GM21360 (cell line): ENCODE data around the gene TLR7.

Experiments
- ATAC-seq: cut with Tn5 transposase; IDR thresholded peaks from one replicate; pipeline ENCODE4 v1.9.1; 2021; ENCODE audit warnings: mild to moderate bottlenecking, moderate library complexity; ENCODE audit not compliant: unreplicated experiment

Gene TLR7

DNA sequence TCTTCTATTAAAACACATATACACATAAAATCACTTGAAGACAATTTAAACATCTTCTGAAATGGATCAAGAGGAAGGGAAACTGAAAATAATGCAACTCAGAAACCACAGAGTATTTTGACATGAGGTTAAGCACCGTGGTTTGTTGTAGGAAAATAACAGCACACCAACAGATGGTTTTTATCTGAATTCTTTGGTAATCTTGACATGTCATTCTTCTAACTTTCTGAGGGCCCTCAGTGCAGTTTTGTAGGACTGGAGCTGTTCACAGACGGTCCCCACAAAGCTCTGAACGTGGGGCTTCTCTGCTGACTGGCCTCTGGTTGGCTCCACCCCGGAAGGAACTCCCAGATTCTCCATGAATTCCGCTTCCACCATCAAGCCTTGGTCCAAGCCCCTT is 23.6 kb downstream of the TLR7 start:
- peak; percentile 60 for ATAC-seq

DNA sequence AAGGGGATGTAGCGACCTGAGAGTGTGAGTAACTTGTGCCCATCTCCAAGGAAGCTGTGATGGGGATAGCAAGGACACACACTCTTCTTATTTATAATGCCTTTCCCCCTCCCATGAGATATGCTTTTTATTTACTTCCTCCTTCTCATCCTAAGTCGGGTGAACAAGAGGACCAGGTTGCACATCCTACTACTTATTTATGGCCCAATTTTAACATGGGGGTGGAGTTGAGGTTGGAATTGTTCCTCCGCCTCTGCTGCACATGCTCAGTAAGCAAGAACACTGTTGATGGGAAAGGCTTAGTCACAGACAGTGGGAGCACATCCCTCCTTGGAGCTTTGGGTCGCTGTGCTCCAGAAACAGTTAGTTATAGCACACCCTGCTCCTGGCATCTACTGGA is 24.3 kb downstream of the TLR7 start:
- no peak for ATAC-seq

DNA sequence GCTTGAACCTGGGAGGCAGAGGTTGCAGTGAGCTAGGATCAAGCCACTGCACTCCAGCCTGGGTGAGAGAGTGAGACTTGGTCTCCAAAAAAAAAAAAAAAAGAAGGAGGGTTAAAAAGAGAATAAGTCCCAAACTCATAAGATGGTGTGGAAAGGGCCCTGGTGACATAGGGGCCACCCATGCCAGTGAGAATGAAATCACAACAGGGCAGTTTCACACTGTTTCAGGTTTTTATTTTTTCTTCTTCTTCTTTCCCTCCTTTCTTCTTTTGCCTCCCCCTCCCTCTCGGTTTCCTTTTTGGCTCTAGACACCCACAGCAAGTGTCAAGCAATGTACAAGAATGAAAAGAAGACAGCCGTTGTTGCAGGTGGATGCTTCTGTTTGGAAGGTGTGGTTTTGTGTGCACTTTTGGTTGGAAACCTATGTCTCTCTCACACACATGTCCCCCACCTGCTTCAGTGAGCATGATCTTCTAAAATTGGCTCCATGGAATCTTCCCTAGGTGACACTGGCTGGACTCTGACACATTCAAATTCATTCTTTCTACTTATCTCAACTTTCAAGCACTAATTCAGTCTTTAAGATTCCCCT is 25.1 kb downstream of the TLR7 start:
- peak; percentile 60 for ATAC-seq

DNA sequence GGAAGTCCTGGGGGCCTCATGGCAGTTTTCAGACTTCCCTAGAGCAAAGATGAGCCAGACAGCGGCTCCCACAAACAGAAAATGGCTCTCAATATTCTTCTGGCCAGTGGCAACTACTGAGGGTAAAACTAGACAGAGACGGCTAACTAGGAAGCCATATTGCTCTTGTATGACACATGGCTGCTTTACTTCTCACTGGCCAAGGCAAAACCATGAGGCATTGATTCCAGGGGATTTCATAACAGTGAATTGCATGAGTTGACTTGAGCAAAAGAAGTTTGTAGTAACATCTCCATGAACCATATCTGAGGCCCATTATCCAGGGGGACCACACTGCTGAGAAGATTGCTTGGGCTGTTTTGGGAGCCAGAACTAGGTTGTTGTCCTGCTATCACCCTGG is 25.8 kb downstream of the TLR7 start:
- ATAC-seq = no peak

DNA sequence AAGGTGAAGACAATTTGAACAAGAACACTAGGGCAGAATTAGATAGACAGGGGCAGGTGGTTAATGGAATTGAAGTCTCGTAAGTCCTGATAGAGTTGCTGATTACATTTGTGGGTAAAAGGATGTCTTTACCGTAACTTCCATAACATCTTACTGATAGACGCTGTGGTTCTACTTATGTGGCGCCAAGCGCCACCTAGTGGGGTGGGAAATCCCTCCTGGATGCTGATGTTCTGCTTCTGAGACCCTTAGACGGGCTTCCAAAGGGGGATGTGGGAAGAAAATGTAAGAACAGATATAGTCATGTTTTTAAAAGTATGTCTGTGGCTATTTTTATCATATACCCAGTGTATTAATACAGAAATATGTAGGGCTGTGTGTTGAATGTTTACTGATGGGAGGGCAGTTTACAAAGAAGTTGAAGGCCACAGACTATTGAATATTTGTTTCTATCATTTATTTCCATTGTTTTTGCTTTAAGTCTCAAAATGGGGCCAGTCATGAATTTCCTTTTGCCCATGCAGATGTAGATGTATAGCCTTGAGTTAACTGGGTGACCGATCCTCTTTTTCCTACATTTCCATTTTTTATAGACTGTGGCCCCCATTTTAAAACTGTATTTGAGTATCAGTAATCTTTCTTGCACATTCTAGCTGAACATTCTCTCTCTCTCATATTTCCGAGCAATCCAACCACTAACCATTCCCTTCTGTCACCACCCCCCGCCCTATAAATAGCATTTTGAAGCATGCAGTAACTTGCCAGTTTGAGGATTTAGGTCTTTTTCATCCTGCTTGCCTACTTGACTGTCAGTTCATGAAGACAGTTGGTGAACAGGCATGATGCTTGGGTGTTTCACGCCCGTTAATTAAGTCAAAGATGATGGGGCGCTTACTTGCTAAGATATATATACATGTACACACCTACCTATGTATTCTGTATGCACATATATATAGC is 27.5 kb downstream of the TLR7 start:
- ATAC-seq = no peak

DNA sequence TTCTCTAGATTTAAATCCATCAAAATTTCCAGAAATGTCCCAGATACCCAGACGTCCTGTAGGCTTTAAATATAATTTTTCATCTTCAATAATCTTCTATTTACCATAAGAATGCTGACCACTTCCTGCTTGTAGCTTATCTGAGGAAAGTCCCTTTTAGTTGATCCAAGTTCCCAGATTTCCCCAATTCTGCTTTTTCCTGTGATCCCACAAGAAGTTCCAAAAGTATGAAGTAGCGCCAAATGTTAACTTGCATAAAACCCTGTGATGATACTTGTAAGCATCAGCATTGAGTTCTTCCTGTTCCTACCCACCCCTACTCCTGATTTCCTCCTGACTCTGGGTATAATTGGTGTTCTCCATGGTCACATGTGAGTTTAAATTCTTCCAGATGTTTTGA is 29.0 kb downstream of the TLR7 start:
- no peak for ATAC-seq

DNA sequence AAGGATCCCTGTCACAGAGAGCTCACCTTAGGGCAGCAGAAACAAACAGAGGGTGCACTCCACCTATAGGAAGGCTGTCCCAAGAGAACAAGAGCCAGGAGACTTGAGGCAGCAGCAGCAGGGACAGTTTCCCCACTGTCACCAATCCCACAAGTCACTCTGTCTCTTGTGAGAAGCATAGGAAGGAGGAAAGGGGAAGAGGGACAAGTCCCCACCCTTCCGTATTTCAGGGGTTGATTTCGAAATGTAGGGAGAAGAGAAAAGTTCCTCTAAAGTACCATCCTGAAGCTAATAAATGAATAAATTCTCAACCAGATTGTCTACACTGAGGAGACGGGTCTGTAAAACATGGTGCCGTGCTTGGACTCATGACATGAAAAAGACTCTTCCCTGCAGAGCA is 30.1 kb downstream of the TLR7 start:
- ATAC-seq = no peak

DNA sequence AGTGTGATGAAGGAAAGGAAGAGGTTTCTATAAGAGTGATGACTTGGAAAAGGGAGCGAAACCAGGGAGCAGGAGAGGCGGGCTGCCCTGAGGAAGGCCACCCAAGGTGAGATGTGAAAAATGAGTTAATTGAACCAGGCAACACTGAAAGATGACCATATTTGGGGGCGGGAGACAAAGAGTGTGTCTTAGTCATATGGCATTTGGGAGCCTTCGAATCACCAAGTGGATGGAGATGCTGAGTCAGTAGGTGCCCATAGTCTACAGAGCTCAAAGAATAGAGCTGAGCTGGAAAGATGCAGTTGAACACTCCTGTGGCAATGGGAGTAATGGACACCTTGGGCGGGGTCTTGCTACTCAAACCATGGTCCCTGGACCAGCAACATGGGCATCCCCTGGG is 31.2 kb downstream of the TLR7 start:
- ATAC-seq = no peak

DNA sequence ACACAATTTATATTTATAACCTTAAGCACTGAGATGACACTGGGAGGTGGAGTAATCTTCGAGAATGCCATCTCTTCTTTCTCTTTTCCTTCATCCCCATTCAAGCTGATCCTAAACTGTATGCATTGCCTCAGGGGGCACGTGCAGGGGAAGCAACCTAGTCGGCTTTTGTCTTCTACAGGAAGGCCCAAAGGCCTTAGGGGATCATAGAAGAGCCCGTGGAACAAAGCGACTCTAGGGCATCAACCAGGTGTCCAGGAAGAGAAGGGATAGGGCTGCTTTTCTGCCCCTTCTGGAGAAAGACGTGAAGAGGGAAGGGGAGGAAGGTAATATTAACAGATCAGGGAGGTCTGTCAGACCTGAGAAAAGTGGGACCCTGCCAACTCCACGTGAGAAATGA is 32.6 kb downstream of the TLR7 start:
- ATAC-seq = no peak

DNA sequence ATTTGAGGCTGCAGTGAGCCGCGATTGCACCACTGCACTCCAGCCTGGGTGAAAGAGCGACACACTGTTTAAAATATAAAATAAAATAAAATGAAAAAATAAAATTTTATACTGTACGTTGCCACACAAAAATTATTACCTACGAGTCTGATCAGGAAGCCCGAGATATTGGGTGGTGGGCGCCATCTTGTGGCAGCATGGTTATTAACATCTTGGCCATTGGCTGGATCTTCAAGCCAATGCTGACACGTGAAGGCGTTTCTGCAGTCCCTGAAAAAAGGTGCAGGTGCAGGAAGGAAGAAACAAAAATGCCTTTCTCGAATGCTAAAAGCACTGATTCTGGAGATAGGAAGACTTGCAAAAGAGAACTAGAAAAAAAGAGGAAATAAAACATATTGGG is 34.6 kb downstream of the TLR7 start:
- ATAC-seq = no peak

DNA sequence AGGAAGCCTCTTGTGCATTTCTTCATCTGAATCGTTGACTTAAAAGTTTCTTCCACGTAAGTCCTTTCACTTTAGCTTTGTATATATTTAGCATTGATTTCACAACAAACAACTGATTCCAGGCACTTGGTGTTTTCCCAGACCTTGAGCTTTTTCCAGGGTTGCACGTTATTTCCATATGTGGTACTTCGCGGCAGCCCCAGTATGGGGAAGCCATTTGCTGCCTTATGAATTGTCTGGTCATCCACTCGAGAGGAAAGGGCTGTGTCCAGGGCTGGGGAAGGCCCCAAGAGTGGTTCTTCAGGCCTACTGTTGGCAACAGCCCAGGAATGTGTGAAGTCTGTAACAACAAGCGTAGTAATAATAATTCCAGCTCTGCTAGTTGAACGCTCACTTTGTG is 36.8 kb downstream of the TLR7 start:
- no peak for ATAC-seq

DNA sequence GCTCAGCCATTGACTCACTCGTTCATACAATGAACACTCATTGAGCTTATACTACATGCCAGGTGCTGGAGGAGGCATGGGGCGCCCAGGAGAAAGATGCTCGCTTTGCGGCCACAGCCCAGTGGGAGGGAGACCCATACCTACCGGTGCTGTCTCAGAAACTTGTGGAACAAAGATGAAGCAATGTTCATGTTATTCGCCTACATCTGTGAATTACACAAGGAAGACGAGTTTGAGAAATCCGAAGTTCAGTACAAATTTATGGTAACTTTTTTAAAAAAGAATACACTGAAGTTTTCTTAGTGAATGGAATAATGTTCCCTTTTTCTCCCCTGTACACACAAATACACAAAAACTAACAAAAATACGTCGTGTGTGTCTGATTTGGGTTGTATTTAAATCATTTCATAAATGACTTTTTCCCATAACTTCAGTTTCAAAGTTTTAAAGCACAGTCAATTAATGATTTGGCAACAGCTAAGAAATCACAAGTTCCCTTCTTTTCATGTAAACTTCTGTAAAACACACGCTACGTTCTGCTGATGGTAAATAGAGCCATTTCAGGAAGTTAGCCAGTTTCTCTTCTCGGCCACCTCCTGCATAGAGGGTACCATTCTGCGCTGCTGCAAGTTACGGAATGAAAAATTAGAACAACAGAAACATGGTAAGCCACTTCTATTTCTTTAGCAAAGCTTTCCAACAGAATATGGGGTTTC is 39.3 kb downstream of the TLR7 start, which contains the start of gene TLR8:
Gene TLR8, plus strand, starts transcription at position 575 of the 716 bp plus-strand sequence. Its CDS starts 87 bp downstream, at position 662.
- ATAC-seq = no peak

DNA sequence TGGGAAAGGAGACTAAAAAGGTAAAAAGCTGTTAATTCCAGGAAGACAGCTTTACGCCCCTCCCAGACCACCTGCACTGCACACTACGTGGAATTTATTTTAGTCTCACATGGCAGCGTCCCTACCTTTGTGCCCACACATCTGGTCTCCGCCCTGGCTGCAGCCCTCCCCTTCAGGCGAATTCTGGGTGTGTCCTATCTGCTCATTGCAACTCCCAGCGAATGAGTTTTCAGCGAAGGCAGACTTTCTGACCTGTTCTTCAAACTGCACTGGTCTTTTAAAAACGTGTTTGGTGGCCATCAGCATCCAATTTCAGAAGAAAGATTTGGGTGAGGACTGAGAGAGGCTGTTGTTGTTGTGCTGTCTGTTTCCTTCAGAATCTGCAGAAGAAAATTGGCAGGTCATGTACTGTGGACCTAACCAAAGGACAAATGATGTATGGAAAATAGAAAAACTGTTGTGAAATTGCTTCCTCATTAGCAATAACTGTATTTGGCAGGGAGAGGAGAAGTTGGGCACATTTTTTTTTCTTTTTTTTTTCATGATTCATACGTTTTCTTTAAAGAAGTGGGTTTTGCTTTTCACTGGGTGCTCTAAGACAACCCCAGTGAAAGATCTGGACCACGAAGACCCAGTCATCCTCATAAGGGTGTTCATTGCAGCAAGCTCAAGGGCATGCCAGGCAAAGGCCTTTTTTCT is 43.7 kb downstream of the TLR7 start:
- ATAC-seq = no peak

DNA sequence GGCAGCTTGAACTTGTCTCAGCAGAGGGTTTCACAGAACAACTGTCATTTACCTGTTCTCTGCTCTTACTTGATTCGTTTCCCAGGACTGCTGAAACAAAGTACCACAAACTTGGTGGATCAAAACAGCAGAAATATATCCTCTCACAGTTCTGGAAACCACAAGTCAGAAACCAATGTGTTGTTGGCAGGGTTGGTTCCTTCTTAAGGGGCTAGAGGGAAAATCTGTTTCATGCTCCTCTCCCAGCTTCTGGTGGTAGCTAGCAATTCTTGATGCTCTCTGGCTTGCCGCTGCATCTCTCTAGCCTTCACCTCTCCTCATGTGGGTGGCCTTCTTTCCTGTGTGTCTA is 44.2 kb downstream of the TLR7 start:
- no peak for ATAC-seq

DNA sequence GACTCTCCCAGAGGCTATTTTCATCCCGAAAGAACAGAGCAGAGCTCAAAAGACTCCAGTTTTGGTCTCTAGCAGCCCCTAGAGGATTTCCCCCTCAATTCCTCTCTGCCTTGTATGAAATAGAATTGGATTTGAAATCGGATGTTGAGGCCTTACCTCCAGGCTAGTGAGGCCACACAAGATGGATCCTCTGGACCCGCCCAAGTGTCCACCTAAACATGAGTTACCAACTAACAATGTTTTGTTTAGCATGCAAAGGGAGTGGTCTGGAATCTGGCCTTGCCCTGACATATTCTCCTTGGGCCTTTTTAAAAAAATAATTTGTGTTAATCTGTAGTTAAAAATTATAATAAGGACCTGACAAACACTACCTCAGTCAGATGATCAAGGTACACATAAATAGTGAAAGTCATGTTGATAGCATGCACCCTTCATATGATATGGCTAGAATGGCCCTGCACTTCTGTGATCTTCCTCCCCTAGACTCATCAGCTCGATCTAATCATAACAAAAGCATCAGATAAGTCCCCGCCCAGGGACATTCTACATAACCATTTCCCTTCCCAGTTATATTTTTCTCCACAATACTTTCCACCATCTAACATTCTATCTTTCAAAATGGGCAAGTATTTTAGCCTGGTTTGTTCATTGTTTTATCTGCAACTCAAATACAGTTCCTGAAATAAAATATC is 46.1 kb downstream of the TLR7 start:
- no peak for ATAC-seq

DNA sequence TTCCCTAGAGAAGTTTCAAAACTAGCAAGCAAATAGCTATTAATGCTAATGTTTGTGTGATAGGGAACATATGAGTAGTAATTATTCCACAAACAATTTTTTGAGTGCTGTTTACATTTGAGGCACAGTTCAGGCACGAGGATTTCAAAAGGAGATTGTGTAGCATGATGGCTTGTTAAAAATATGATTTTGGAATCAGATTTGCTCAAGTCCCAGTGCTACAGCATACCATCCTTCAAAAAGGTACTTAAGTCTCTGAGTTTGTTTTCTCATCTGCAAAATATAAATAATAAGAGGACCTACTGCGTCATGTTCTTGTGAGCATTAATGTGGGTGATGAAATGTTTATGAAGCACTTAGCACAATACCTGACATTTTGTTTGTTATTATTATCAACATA is 50.9 kb downstream of the TLR7 start:
- ATAC-seq = no peak

DNA sequence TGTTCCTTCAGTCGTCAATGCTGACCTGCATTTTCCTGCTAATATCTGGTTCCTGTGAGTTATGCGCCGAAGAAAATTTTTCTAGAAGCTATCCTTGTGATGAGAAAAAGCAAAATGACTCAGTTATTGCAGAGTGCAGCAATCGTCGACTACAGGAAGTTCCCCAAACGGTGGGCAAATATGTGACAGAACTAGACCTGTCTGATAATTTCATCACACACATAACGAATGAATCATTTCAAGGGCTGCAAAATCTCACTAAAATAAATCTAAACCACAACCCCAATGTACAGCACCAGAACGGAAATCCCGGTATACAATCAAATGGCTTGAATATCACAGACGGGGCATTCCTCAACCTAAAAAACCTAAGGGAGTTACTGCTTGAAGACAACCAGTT is 52.2 kb downstream of the TLR7 start:
- ATAC-seq = no peak

DNA sequence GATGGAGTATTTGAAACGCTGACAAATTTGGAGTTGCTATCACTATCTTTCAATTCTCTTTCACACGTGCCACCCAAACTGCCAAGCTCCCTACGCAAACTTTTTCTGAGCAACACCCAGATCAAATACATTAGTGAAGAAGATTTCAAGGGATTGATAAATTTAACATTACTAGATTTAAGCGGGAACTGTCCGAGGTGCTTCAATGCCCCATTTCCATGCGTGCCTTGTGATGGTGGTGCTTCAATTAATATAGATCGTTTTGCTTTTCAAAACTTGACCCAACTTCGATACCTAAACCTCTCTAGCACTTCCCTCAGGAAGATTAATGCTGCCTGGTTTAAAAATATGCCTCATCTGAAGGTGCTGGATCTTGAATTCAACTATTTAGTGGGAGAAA is 52.7 kb downstream of the TLR7 start:
- no peak for ATAC-seq

DNA sequence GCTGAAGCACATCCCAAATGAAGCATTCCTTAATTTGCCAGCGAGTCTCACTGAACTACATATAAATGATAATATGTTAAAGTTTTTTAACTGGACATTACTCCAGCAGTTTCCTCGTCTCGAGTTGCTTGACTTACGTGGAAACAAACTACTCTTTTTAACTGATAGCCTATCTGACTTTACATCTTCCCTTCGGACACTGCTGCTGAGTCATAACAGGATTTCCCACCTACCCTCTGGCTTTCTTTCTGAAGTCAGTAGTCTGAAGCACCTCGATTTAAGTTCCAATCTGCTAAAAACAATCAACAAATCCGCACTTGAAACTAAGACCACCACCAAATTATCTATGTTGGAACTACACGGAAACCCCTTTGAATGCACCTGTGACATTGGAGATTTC is 54.1 kb downstream of the TLR7 start:
- no peak for ATAC-seq

DNA sequence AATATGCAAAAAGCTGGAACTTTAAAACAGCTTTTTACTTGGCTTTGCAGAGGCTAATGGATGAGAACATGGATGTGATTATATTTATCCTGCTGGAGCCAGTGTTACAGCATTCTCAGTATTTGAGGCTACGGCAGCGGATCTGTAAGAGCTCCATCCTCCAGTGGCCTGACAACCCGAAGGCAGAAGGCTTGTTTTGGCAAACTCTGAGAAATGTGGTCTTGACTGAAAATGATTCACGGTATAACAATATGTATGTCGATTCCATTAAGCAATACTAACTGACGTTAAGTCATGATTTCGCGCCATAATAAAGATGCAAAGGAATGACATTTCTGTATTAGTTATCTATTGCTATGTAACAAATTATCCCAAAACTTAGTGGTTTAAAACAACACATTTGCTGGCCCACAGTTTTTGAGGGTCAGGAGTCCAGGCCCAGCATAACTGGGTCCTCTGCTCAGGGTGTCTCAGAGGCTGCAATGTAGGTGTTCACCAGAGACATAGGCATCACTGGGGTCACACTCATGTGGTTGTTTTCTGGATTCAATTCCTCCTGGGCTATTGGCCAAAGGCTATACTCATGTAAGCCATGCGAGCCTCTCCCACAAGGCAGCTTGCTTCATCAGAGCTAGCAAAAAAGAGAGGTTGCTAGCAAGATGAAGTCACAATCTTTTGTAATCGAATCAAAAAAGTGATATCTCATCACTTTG is 55.2 kb downstream of the TLR7 start:
- no peak for ATAC-seq
